GM13976 (cell line): Measurements from ENCODE around the gene PLD4.

Source experiments
- DNase-seq: peaks from one replicate; pipeline ENCODE4 v3.0.0; 2012; ENCODE audit warnings: low spot score
- in situ Hi-C: fragments of 300-500 bp; cut with MboI; formaldehyde crosslinking; loops from one replicate; pipeline ENCODE4 v1.12.0; 2022; ENCODE audit warnings: low sequenced_read_pairs, mixed read lengths, inconsistent platforms; ENCODE audit not compliant: unreplicated experiment
- TF ChIP-seq, protein P1 (sequence below): IDR thresholded peaks from 2 replicates; pipeline ENCODE4 v1.5.1; 2012; ENCODE audit warnings: borderline replicate concordance, mild to moderate bottlenecking; ENCODE audit not compliant: insufficient read depth; ENCODE audit errors: extremely low read depth, missing control alignments, control extremely low read depth

The PLD4 gene

GRCh38 chr14:104971447-104972240 lies 47.0 kb downstream of the PLD4 start:
- no peak for DNase-seq
- in situ Hi-C loops: no loop called here

GRCh38 chr14:104972301-104973134 lies 47.8 kb downstream of the PLD4 start:
- in situ Hi-C loops: no loop called here
- DNase-seq: no peak
- TF ChIP-seq, protein P1, sequence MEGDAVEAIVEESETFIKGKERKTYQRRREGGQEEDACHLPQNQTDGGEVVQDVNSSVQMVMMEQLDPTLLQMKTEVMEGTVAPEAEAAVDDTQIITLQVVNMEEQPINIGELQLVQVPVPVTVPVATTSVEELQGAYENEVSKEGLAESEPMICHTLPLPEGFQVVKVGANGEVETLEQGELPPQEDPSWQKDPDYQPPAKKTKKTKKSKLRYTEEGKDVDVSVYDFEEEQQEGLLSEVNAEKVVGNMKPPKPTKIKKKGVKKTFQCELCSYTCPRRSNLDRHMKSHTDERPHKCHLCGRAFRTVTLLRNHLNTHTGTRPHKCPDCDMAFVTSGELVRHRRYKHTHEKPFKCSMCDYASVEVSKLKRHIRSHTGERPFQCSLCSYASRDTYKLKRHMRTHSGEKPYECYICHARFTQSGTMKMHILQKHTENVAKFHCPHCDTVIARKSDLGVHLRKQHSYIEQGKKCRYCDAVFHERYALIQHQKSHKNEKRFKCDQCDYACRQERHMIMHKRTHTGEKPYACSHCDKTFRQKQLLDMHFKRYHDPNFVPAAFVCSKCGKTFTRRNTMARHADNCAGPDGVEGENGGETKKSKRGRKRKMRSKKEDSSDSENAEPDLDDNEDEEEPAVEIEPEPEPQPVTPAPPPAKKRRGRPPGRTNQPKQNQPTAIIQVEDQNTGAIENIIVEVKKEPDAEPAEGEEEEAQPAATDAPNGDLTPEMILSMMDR: no peak

More at GRCh38 chr14:104971447-104972240, 47.0 kb downstream of the PLD4 start:
- TF ChIP-seq, protein P1: no peak

DNA sequence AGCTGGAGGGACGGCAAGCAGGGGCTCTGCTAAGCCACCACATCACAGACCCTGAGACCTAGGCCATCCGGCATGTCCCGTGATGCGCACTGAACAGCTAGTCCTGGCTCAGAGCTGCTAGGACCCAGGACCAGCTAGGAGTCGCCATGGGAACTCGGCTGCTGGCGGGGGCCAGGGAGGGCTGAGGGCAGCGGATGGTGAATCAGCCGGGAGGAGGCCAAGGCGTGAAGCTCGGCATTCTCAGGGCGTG lies 48.4 kb downstream of the PLD4 start:
- in situ Hi-C loops: no loop called here
- DNase-seq: no peak
- TF ChIP-seq, protein P1: no peak

DNA sequence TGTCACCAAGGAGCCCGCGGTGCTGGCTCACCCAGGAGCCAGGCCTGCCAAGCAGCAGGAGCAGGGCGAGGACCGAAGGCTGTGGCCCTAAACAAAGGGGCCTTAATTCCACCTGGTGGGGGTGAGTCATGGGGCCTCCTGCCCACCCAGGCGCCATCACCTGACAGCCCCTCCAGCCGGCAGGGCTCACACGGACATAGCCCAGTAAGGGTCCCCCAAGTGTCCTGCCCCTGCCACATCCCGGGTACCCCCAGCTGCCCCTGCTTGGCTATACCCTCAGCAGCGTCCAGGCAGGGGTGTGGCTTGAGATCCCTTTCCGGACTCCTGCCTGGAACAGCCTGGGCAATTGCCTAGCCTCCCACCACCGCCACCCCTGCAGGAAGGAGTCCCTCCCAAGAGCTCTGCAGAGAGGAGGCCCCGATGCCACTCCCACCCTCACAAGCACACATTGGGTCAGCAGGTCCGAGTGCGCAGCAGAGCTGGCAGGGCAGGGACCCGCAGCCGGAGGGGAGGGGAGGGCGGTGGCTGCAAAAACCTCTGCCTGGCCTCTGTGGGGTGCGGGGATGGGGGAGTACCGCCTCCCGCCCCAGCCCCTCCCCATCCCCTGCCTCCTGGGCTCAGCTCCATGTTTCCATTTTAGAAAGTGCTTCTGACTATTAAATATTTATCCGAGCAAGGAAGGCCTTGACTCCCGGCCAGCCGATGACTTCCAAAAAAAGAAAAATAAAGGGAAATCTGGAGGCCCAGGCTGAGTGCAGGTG lies 48.9 kb downstream of the PLD4 start:
- in situ Hi-C loops: no loop called here
- no peak for DNase-seq
- TF ChIP-seq, protein P1: no peak

DNA sequence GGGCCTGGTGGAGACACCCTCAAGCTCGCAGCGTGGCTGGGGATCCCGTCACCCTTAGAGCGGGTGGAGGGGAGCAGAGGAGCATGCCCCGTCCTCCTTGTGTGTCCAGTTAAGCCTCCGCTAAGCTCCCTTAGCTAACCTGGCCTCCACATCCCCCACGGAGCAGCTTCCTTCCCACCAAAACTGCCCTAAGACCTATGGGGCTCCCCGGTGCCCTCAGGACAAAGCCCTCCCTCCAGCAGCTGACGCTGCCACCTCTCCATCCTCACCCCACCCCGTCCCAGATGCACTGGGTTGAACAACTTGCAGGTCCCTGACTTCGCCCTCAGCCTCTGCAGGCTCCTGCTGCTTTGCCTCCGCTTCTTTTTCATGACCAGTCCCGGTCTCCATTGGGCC lies 49.5 kb downstream of the PLD4 start:
- TF ChIP-seq, protein P1: no peak
- in situ Hi-C loops: no loop called here
- DNase-seq: no peak

GRCh38 chr14:104974665-104975390 lies 50.1 kb downstream of the PLD4 start:
- in situ Hi-C loops: no loop called here
- DNase-seq: no peak
- TF ChIP-seq, protein P1: no peak
